Left kidney (tissue), 1 donor: Measurements from ENCODE around the gene AKAP12. TPM values are rescaled to one million over a fixed set of nuclear protein-coding genes. Genes with fewer than 3 reads are reported as not detected.

Source experiments
- polyA plus RNA-seq: library from polyadenylated mRNA; unstranded; fragments of 120-200 nt; gene quantifications from one replicate; pipeline ENCODE4 v1.2.1, GENCODE V29; 2013; ENCODE audit not compliant: insufficient read length

The AKAP12 gene
- polyA plus RNA-seq, 1 donor = 150 TPM

Other genes with a start within 250 kb of the AKAP12 start
- 16.5 TPM for gene ZBTB2, start 151.6 kb downstream of the AKAP12 start, polyA plus RNA-seq
- gene RMND1, start 212.2 kb downstream of the AKAP12 start, polyA plus RNA-seq = 57.5 TPM